HG03575 (cell line): Measurements from ENCODE around the gene ADGRL2.

Experiments used
- ATAC-seq: cut with Tn5 transposase; IDR thresholded peaks from one replicate; pipeline ENCODE4 v1.9.1; 2021; ENCODE audit not compliant: unreplicated experiment, insufficient number of reproducible peaks, low FRiP score; ENCODE audit errors: extremely low read depth

The ADGRL2 gene

DNA sequence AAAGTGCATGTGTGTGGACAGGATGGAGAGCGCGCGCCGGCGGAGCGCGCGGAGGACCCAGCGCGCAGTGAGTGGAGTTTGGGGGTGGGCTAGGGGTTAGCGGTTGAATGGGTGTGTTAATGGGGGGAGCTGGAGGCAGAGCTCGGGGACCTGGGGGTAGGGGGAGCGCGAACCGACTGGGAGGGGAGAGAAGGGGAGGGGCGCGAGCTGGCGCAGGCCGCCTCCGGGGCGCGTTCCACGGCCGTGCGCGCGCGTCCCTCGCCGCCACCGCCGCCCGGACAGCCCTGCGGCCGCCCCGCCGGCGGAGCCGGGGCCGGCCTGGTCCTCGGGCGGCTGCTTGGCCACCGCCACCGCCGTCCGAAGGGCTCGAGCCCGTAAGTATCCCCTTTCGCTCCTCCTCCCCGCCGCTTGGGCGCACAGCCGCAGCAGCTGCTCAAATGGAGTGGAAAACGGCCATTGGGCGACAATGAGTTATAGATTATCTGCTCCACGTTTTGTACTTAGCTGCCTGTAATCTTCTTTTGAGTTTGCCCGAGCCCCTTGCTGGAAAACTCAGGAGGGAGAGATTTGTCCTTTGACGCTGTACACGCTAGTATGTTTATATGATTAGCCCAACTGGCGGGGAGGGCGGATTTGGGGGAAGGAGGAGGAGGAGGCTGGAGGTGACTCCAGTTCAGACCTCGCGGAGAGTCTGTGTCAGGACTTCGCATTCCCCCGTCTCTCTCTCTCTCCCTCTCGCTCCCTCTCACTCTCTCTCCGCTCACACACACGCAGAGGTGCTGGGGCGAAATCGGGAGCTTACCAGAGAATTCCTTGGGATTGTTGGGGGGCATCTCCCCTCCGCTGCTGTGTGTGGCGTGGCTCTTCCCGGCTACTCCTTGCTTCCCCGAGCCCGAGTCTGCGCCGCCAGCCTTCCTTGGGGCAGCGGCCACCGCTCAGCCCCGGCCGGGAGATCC, at the start of gene ADGRL2:
Gene ADGRL2 (plus strand): TSS at position 240 of the 956 bp plus-strand sequence. CDS start 36,051 bp downstream, outside the sequence.
- no peak for ATAC-seq

DNA sequence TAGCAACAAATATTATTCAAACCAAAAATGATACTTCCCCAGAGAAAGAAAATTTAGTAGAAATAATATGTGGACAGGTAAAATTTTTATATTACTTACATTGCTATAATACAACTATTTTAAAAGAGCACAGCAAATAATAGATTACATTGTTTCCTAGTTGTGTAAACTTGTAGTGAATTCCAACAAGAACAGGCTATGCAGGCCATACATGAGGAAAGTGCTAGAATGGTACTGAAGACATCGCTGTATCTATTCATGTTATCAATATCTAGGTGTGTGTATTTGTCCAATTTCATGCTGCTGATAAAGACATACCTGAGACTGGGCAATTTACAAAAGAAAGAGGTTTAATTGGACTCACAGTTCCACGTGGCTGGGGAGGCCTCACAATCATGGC, 47.9 kb upstream of the ADGRL2 start:
- ATAC-seq: no peak

DNA sequence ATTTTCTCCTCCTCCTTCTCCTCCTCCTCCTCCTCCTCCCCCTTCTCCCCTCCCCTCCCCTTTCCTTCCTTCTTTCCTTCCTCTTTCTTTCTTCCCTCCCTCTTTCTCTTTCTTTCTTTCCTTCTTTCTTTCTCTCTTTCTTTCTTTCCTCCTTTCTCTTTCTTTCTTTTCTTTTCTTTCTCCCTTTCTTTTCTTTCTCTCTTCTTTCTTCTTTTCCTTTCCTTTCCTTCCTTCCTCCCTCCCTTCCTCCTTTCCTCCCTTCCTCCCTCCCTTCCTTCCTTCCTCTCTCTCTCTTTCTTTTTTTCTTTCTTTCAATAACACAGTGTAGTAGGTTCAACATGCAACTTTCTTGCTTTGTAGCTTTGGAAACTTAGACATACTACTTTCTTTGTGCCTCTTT, 46.3 kb upstream of the ADGRL2 start:
- no peak for ATAC-seq

DNA sequence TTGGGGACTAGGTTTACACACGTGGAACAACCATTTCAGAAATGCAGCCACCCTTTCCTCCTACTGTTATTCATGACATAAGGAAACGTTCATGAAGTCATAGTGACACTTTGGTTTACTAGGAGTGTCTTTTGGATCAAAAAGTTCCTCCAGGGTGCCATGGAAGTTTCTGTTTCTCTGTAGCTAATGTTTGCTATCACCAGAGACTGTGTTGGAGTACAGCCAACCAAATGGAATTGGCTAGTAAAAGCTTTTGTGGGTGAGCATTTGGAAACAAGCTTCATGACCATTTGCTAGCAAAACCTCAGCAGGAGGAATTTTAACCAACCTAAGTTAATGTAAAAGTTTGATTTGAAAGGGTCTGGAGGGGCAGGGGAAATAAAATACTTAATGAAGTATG, 43.9 kb upstream of the ADGRL2 start:
- no peak for ATAC-seq

DNA sequence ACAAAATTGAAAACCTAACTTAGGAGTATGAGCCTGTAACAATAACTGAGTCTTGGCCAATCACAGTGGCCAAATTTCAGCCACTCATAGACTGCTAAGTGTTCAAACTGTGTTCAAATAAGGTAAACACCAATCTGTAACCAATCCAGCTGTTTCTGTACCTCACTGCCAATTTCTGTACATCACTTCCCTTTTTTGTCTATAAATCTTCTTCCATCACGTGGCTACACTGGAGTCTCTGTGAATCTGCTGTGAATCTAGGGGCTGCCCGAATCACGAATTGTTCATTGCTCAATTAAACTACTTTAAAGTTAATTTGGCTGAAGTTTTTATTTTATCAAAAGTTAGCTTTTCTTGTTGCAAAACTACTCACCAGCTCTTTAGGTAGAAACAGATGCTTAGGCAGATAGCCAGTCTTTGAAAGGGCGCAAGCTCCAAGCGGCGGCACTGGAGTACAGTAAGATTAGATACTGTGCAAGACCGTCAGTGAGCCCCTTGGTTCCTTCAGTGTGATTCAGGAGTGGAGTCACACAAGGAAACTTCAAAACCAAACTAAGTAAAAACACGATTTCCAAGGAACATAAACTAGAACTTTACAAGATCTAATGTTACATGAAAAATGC, 43.2 kb upstream of the ADGRL2 start:
- no peak for ATAC-seq

DNA sequence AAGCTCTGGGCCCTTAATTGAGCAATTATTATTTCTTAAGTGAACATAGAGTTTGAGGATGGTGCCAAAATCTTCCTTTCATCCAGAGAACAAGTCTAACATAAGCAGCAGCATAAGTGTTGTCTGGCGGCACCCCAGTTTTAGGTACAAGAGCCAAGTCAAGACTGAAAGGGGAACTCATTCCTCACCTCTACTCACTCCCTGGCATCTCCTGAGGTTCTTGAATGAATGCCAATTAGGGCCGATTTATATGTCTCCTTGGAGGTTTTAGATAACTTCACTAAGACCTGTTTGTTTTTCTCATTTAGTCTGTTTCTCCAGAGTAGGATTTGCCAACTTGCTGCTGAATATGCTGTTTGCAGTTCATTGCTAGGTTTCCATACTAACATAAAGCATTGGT, 42.6 kb upstream of the ADGRL2 start:
- no peak for ATAC-seq

DNA sequence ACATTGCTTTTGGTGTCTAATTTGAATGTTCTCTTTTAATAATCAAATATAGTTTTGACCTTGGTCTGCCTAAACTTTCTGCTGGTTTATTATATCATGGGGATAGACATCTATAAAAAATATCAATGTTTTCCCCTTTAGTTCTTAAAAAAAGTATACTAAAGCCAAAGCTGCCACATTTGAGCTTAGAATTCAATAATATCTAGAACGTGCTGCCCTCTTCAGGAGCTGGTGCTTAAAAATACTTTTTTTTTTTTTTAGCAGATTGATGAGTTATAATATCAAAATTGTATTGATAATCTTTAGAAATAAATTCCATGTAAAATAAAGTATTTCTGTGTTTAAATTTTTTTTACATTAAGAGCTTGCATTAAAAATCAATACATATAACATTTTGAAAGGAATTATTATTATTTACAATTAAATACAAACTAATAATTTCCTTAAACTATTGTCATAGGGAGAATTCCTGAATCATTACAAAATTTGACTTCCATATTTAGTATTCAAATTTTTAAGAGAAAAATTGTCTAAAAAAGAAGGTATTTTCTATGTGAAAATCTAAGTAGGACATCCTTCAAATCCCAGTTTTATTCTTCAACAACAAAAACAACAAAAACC, 40.1 kb upstream of the ADGRL2 start:
- ATAC-seq: no peak

DNA sequence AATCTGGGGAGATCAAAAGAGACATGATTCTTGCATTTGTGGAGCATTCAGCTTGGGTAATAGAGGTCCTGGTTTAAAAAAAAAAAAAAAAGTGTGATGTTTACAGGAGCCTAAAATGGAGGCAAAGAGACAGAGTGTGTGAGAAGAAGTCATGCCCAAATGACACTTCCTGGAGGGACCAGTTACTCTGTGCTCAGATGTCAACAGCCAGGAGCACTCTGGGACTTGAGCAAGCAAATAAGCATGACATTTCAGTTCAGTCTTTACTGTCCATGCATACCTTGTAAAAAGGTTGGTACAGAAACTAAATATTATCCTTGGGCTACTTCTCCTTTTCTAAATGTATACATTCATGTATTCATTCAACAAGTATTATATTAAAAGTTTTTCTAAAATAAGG, 25.2 kb upstream of the ADGRL2 start:
- ATAC-seq: no peak

DNA sequence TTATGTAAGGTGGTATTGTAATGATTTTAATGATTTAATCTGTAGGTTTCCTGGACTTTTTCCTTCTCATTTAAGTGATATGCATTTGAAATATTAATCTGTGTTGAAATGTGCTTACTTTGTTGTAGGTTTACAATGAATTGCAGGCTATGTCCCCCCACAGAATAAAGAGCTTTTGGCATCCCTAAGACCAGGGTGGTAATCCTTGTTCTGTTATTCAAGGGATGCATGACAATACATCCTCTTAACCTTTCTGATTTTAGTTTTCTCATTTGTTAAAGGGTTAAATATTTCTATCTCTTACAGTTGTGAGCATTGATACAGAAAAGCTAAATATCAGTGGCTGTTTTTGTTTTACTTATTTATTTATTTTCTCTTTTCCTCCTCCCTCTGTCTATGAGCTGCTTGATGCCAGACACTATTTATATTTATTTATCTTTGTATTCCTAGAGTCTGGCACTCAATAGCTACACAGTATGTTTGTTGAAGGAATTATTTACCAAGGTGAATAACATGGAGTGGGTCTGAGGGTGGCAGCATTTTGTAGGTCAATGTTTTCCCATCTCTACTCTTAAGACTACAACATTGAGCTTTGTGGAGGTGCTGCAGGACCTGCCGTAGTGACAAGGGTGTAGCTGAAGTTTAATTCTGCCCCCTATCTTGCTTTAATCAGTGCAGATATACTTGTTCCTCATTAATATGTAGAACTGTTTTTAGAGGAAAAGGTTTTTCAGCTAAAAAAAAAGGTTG, 19.9 kb upstream of the ADGRL2 start:
- ATAC-seq: no peak

DNA sequence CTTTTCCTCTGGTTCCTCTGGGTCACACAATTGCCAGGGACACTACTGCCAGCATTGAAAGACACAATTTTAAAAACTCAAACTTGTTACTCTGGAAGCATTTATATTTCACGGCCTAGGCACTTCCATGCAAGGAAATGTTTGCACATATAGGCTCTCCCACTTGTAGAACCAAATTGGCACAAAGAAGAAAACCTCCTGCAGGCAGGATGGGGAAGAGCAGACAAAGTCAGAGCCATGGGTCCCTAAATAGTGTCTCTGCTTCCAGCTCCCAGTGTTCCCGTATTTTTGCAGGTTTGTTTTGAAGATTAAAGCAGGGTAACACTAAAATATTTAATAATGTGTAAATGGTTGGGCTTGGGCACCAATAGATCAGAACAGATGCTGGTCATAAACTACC, 19.0 kb upstream of the ADGRL2 start:
- no peak for ATAC-seq

DNA sequence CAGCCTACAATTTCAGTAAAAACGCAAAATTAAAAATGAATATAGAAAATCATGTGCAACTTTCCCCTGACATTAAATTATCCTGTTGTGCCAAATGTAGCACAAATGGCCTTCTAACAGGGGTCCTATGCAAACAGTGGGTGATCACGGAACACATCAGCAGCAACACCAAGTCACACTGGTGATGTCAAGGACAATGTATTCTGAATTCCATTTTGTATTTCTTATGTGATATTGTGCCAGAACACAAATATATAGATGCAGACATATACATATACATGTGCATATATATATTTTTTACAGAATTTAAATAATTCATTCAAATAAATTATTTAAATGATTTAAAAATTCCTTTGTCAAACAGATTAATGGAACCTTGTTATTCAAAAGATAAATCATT, 8.6 kb upstream of the ADGRL2 start:
- ATAC-seq: no peak

DNA sequence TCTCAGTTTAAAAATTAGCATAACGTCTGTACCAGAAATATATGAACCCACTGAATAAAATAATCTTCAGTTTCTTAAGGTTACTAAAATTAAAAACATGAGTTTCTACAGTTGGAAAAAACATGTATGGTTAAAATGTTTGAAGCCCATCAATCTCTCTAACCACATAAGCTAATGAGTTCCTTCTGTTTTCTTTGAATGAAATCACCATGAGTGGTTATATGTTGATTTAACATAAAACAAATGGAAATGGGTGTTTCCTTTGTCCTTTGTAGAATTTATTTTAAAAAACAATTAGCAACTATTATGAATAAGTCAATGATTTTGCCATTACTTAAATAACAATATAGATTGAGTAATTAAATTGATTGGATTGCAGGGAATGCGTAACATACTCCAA, 3.0 kb upstream of the ADGRL2 start:
- ATAC-seq: no peak

DNA sequence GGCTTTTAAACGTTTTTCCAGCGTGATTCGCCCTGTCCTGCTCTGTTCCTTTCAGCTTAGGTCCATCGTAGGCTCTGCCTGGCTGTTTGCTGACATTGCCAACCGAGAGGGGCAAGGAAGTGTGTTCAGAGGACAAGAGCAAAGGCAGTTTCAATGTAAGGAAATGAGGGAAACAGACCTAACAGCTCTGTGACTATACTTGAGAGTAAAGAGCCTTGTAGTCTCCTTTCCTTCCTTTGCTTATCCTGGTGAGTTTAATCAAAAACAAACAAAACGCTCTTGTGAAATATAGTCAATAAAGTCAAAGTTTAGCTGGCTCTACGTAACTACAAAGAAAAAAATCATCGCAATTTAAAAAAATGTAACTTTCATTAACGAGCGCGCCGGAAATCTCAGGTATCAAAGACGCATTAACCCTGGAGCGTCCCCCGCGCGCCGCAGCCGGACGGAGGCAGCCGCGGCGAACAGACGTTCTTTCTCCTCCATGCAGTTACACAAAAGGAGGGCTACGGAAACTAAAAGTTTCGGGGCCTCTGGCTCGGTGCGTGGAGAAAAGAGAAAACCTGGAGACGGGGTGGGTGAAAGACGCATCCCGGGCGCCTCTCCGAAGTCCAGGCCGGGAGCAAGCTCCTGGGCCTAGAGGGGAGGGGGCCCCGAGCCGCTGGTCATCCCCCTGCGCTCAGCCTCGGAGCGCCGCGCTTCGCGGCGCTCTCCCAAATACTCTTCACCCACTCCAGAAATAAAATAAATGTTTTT, 617 bp upstream of the ADGRL2 start:
- ATAC-seq: no peak

DNA sequence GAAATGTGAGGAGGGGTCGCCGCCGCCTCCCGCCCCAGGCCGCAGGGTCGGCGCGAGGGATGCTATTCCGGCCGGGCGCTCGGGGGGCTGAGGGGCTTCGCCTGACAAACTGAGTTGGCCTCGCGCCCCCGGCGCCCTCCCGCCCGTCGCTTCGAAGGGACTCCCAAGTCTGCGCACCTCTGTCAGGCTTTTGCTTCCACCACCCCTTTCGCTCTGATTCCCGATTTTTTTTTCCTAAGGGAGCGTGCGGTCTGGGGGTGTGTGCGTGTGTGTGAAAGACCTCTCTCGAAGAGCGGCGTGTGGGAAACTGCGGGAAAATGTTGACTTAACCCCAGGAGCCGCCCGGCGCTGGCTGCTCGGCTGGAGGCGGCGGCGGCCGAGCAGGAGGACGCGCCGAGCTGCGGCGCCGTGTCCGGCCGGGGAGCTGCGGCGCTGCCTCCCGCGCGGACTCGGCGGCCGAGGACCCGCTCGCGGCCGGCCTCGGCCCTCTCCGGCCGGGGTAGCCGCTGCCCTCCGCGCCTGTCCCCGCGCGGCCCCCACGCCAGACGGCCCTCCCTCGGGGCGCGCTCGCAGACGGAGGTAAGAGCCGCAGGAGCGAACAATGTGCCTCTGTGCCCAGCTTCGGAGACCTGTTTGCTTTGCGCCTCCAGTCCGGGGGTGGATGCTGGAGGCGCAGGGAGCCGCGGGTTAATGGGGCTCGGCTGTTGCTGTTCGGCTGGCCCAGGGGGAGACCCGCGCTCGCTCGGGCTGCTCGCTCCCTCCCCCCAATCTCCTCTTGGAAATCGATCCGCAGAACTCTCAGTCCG, 1.1 kb downstream of the ADGRL2 start:
- ATAC-seq: no peak

DNA sequence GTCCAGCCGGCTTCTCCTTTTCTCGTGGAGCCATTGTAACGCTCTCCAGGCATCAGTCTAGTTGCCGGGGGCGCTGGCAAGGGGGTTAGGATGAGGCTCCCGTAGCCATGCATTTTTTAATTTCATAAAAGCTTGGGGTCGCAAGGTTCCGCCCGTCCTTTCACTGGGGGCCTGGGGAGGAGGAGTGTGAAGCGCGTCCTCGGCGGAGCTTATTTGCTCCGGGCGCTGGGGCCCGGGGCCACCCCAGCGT, 1.6 kb downstream of the ADGRL2 start:
- ATAC-seq: no peak

DNA sequence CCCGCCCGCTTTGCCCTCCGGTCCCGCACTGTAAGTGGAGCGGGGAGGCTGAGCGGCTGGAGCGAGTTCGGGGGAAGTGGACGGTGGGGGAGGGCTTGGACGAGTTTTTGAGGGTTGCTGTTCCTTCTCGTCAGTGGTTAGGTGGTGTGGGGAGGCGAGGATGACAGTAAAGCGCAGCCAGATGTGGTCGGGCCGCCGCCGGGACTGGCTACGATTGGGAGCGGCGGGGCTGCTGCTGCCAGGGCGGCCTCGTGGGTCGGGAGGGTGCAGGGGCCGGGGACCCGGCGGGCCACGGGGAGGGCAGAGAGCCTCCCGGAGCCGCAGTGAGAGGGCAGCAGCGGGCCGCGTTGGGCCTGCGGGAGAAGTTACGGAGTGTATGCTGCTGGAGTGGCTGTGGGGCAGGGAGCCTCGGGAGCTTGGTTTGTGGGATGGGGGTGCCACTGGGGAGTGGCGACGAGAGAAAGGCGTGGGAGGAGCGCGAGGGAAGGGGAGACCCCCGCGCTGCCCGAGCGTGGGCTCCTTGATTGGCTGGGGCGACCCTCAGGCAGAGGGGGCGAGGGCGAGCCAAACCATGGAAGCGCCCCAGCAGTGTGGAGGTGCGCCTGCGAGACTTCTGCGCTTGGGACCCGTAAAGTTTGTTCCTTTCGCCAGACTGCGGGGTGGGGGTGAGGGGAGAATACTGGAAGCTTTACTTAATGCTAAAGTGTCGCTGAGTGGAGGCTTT, 2.1 kb downstream of the ADGRL2 start:
- ATAC-seq: no peak

DNA sequence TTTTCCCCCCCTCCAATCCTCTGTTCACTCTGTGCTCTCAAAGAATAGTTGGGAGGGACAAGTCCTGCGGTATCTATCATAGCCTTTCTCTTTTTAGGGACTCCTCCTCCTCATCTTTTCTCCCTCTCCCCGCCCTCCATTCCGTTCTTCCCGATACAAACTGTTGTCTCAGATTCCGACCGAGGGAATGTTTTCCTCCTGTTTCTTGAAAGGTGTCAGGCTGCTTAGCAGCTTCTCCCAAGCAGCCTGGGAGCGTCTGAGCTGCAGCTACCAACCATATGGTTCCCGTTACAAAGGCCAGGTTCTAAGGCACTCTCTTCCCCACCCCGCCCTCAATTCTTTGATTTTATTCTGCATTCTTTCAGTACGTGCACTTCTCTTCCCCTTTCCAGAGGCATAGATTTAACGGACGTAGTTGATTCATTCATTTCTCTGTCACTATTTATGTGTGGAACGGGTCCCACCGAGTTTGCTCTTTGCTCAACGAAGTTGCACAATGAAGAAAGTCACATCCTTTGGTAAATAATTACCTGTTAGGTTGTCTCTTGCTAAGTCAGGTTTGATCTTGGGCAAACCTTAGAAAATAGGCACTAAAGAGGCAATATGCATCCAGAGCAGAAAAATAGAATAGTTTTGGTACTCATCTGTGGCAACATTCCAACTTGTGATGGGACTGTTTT, 2.8 kb downstream of the ADGRL2 start:
- ATAC-seq: no peak
